Chondrocyte (in vitro differentiated cells): ENCODE results near the gene FETUB. TPM values are rescaled to one million over a fixed set of nuclear protein-coding genes. Genes with fewer than 3 reads are reported as not detected.
A peak's percentile ranks its signal among the peaks of the same experiment; 100 is the strongest.

Source experiments
- DNase-seq: peaks from one replicate; pipeline ENCODE4 v3.0.0; 2021; ENCODE audit warnings: mixed read lengths, low spot score
- H3K27ac Mint-ChIP-seq: one replicate; pipeline ENCODE4 v1.8.0; 2021; ENCODE audit warnings: mild to moderate bottlenecking, moderate library complexity, mixed read lengths; ENCODE audit not compliant: unreplicated experiment
- H3K27me3 Mint-ChIP-seq: 2 replicates; pipeline ENCODE4 v1.8.0; 2021; ENCODE audit warnings: low read depth, mixed read lengths
- H3K36me3 Mint-ChIP-seq: 2 replicates; pipeline ENCODE4 v1.8.0; 2021; ENCODE audit warnings: low read depth, mixed read lengths
- H3K4me1 Mint-ChIP-seq: 2 replicates; pipeline ENCODE4 v1.8.0; 2021; ENCODE audit warnings: low read depth, mild to moderate bottlenecking, mixed read lengths
- H3K4me3 Mint-ChIP-seq: one replicate; pipeline ENCODE4 v1.8.0; 2021; ENCODE audit warnings: mild to moderate bottlenecking, moderate library complexity, mixed read lengths; ENCODE audit not compliant: unreplicated experiment
- H3K9me3 Mint-ChIP-seq: 2 replicates; pipeline ENCODE4 v1.8.0; 2021; ENCODE audit warnings: low read depth, mixed read lengths
- total RNA-seq: library from RNA; stranded (reverse); gene quantifications from 3 replicates; pipeline ENCODE4 v1.2.1, GENCODE V29; 2021
- TF ChIP-seq, protein P1 (sequence below): fragments of 200-600 bp; sonication (generic); IDR thresholded peaks from 2 replicates; pipeline ENCODE4 v1.5.0; 2021; ENCODE audit warnings: antibody characterized with exemption, mild to moderate bottlenecking, moderate library complexity

FETUB gene
- total RNA-seq, 1 donor from 2014 or later: not detected

DNA sequence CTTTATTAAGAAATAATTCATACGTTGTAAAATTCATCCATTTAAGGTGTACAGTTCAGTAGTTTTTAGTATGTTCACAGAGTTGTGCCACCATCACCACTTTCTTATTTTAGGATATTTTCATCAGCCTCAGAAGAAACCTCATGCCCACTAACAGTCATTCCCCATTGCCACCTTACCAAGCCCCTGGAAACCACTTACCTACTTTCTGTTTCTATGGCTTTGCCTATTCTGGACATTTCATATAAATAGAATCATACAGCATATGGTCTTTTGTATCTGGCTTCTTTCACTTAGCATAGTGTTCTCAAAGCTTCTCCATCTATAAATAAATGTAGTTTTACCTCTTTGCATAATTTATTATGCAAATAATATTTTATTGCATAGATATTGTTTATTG lies 6.6 kb downstream of the FETUB start:
- TF ChIP-seq, protein P1, sequence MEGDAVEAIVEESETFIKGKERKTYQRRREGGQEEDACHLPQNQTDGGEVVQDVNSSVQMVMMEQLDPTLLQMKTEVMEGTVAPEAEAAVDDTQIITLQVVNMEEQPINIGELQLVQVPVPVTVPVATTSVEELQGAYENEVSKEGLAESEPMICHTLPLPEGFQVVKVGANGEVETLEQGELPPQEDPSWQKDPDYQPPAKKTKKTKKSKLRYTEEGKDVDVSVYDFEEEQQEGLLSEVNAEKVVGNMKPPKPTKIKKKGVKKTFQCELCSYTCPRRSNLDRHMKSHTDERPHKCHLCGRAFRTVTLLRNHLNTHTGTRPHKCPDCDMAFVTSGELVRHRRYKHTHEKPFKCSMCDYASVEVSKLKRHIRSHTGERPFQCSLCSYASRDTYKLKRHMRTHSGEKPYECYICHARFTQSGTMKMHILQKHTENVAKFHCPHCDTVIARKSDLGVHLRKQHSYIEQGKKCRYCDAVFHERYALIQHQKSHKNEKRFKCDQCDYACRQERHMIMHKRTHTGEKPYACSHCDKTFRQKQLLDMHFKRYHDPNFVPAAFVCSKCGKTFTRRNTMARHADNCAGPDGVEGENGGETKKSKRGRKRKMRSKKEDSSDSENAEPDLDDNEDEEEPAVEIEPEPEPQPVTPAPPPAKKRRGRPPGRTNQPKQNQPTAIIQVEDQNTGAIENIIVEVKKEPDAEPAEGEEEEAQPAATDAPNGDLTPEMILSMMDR: no peak
- Mint-ChIP-seq H3K4me3 (no peak overlapping the region), H3K27me3 (peaks cover 31% of the 10 kb centered on the region), H3K36me3 (no peaks in the 10 kb centered on the region), H3K27ac (no peak overlapping the region), H3K9me3 (peaks cover 3% of the 10 kb centered on the region), H3K4me1 (no peaks in the 10 kb centered on the region)
- DNase-seq: no peak

DNA sequence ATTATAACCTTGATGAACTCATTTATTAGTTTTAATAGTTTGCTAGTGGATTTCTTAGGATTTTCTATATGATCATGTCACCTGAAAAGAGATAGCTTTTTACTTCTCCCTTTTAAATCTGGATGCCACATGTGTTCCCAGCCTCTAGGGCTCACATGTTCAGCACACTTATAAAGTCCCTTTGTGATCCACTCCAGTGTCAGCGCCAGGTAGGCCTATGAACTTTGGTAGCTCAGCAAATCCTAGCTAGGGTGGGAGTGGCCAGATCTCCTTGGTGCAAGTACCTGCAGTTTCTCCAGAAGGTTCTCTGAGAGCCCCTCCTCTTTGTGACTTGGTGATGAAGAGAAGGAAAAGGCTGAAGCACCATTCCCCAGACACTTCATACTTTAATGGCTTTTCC lies 8.7 kb downstream of the FETUB start:
- Mint-ChIP-seq H3K9me3 (peaks cover 3% of the 10 kb centered on the region), H3K36me3 (no peaks in the 10 kb centered on the region), H3K27ac (no peak overlapping the region), H3K4me1 (no peaks in the 10 kb centered on the region), H3K4me3 (no peak overlapping the region), H3K27me3 (peaks cover 31% of the 10 kb centered on the region)
- no peak for DNase-seq
- TF ChIP-seq, protein P1: no peak

DNA sequence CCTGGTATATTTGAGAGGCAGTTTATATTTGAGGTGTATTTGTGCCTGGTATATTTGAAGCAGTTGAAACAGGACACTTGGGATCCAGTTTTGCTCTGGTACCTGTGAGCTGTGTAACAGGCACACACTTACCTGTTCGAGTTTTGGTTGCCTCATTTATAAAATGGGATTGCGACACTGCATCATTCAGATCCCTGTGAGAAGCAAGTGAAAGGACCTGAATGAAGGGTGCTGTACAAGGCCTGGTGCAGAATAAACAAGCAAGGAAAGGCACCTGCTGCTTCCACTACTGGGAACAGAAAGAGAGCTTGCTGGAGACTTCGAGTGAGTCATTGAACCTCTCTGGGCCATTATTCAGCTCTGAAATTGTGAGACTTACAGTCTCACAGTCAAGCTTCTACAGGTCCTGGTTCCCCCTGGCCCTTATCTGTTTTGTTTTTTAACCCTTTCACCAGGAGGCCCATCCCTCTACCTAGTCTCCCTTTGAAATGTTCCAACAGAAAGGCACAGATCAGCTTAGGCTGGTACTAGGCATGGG lies 11.5 kb downstream of the FETUB start:
- TF ChIP-seq, protein P1: no peak
- H3K36me3 Mint-ChIP-seq: no peaks in the 10 kb centered on the region
- no peak for DNase-seq
- H3K9me3 Mint-ChIP-seq: peaks cover 3% of the 10 kb centered on the region
- no peak overlapping the region for H3K27ac Mint-ChIP-seq
- H3K4me1 Mint-ChIP-seq: no peaks in the 10 kb centered on the region
- peaks cover 25% of the 10 kb centered on the region for H3K27me3 Mint-ChIP-seq
- no peak overlapping the region for H3K4me3 Mint-ChIP-seq

DNA sequence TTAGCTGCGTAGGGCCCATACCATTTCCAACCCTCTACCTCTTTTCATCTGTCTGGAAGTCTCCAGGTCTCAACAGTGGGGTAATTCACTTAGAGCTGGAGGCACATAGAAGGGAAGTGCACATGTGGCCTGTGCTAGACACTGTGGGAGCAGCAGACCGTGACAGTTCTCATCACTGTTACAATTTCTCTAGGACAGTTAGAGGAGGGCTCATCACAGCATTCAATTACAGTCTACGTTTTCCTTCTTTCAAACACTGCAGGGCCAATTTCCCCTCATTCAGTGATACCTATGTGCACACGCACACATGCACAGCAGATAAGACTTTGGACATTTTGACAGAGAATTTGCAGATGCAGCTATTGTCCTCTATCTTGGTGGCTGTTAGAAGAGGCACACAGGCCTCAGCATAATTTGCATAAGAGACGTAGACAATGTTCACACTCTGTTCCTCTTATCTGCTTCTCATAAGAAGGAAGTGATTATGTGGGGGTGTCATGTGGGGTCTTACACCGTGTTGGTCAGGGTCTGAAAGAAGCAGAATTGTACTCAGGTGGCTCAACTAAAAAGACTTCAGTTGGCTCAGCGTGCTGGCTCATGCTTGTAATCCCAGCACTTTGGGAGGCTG lies 13.0 kb downstream of the FETUB start:
- H3K27me3 Mint-ChIP-seq: peaks cover 29% of the 10 kb centered on the region
- DNase-seq: no peak
- no peaks in the 10 kb centered on the region for H3K9me3 Mint-ChIP-seq
- TF ChIP-seq, protein P1: no peak
- no peak overlapping the region for H3K4me3 Mint-ChIP-seq
- no peaks in the 10 kb centered on the region for H3K4me1 Mint-ChIP-seq
- no peak overlapping the region for H3K27ac Mint-ChIP-seq
- H3K36me3 Mint-ChIP-seq: no peaks in the 10 kb centered on the region

DNA sequence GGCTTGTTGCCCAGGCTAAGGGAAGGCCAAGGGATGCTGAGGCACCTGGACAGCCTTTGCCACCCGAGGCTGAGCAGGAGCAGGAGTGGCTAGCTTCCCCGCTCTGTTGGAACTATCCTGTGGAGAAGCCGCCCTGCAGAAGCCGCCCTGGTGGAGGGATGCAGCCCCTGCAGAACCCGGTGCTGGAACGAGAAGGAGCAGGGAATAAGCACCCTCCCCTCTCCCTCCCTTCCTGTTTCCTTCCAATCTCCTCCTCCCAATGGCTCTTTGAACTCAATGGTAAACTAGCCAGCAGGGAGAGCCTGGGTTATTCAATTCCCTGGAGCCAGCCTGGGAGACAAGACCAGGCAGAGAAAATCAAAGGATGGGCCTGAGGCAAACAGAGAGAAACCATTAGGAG lies 13.8 kb downstream of the FETUB start:
- TF ChIP-seq, protein P1: peak; percentile 20
- no peaks in the 10 kb centered on the region for H3K4me1 Mint-ChIP-seq
- no peak overlapping the region for H3K27ac Mint-ChIP-seq
- H3K27me3 Mint-ChIP-seq: peaks cover 30% of the 10 kb centered on the region
- H3K4me3 Mint-ChIP-seq: no peak overlapping the region
- H3K36me3 Mint-ChIP-seq: no peaks in the 10 kb centered on the region
- no peak for DNase-seq
- H3K9me3 Mint-ChIP-seq: no peaks in the 10 kb centered on the region
